ENCODE measurements around the gene WDR37. TPM values are rescaled to one million over a fixed set of nuclear protein-coding genes. Genes with fewer than 3 reads are reported as not detected.

The WDR37 gene
- polyA plus RNA-seq, 1 of the 3 experiments (the other 2 are of a cell fraction), result 11.9 TPM

- TF ChIP-seq RFX5 (IDR thresholded peaks at IDR 0.05; ENCODE audit: low read length) (no peak), ZBTB33 (IDR thresholded peaks at IDR 0.05; ENCODE audit: borderline replicate concordance, low read depth) (no peak), NFIC (IDR thresholded peaks at IDR 0.05; ENCODE audit: borderline replicate concordance) (no peak), SIN3A (IDR thresholded peaks at IDR 0.05; ENCODE audit: borderline replicate concordance, low read depth, low read length) (no peak), IRF3 (IDR thresholded peaks at IDR 0.05; ENCODE audit: low read depth, low read length) (no peak), GATA2 (CRISPR knock-in tag; IDR thresholded peaks at IDR 0.05) (no peak), REST (IDR thresholded peaks at IDR 0.05; ENCODE audit: low read depth, low read length) (no peak), SMC3 (IDR thresholded peaks at IDR 0.05; ENCODE audit: low read depth, low read length) (no peak), EP300 (IDR thresholded peaks at IDR 0.05; ENCODE audit: borderline replicate concordance in 1 of 2, low read depth in 1 of 2, low read length in 1 of 2) (no peak), PBX3 (IDR thresholded peaks at IDR 0.05) (no peak), RAD21 (IDR thresholded peaks at IDR 0.05; ENCODE audit: low read length) (no peak), FOXJ3 (CRISPR knock-in tag; IDR thresholded peaks at IDR 0.05) (no peak), FOXM1 (IDR thresholded peaks at IDR 0.05; ENCODE audit: low read depth) (no peak)
- no peaks in the 10 kb centered on the region for H3K9me2 ChIP-seq
- ChIA-PET POLR2A (no interaction called here), CTCF (no interaction called here)
- no peaks in the 10 kb centered on the region for H3K9me3 ChIP-seq
- WGBS (ENCODE audit: low lambda C conversion rate), result 66% methylated on average over 11 of the region's 13 CpGs
- no peak for DNase-seq
- no peak overlapping the region for H3K9ac ChIP-seq
- no peaks in the 10 kb centered on the region for H3K27me3 ChIP-seq (ENCODE audit: insufficient read depth)
- H3K27ac ChIP-seq (ENCODE audit: low read depth in 2 of 2, low read length in 1 of 2), result no peak overlapping the region
- no peaks in the 10 kb centered on the region for H3K4me1 ChIP-seq (ENCODE audit: control insufficient read depth in 1 of 2, insufficient read depth in 2 of 2, low read depth in 1 of 2, low read length in 1 of 2)
- H2AFZ ChIP-seq (ENCODE audit: low read depth), result no peak overlapping the region
- H3K4me2 ChIP-seq, result no peak overlapping the region
- H3K79me2 ChIP-seq (ENCODE audit: insufficient read depth), result no peaks in the 10 kb centered on the region
- no peaks in the 10 kb centered on the region for H3F3A ChIP-seq (replicated peaks; ENCODE audit: insufficient read depth)
- H3K4me3 ChIP-seq (ENCODE audit: low read depth in 2 of 2, low read length in 1 of 2), result no peak overlapping the region
- no peaks in the 10 kb centered on the region for H3K36me3 ChIP-seq (replicated peaks in 1 of 2; ENCODE audit: control insufficient read depth in 1 of 2, insufficient read depth in 2 of 2, low read length in 1 of 2)
- no peaks in the 10 kb centered on the region for H4K20me1 ChIP-seq (ENCODE audit: insufficient read depth)
Observed at GRCh38 chr10:1168763-1169162, 112.6 kb downstream of the WDR37 start.
